AML-193 (cell line): ENCODE measurements around the gene HNF1B.

Experiments
- DNase-seq, 2 experiments: peaks; one replicate each; lab custom pipeline; 2025; lab: John Stamatoyannopoulos, UW

Gene HNF1B

GRCh38 chr17:37761059-37761458 lies 16.2 kb upstream of the HNF1B start:
- peak; percentile 45 to 58 for DNase-seq

- DNase-seq = no peak
Observed at GRCh38 chr17:37759014-37759637, 14.3 kb upstream of the HNF1B start.

GRCh38 chr17:37756051-37756450 lies 11.2 kb upstream of the HNF1B start:
- no peak for DNase-seq

DNA sequence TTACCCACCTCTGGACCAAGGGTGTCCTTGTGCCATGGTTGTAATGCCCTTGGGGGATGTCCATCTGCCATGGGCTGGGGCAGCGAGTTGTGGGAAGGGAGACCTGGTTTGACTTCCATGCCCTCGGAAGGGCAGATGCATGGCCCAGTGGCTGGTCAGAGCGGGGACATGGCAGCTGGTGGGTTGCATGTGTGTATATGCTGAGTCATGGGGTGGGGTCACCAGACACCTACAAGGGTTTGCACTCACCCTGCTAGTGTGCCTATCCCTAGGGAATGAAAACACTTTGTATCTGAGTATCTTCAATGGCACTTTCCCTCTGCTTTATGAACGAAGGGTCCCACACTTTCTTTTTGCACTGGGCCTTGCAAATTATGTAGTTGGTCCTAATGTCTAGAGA lies 10.6 kb upstream of the HNF1B start:
- DNase-seq = no peak

- no peak for DNase-seq
Observed at GRCh38 chr17:37754363-37754762, 9.5 kb upstream of the HNF1B start.

DNA sequence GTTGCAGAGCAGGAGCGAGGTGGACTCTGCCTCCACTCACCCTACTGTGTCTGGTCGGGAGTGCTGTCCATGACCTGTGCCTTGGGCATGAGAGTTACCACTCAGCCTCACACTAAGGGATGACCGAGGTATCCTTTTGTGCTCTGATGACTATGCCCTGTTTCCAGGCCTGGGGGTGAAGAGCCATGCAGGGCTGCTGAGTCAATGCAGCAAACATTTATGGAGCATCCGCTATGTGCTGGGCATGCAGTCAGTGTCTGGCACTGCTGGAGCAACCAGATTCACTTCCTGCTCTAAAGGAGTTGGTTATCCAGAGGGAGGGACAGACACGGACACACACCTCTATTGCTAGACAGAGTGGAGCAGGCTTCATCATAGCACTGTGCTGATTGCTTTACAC lies 7.6 kb upstream of the HNF1B start:
- DNase-seq = no peak

DNA sequence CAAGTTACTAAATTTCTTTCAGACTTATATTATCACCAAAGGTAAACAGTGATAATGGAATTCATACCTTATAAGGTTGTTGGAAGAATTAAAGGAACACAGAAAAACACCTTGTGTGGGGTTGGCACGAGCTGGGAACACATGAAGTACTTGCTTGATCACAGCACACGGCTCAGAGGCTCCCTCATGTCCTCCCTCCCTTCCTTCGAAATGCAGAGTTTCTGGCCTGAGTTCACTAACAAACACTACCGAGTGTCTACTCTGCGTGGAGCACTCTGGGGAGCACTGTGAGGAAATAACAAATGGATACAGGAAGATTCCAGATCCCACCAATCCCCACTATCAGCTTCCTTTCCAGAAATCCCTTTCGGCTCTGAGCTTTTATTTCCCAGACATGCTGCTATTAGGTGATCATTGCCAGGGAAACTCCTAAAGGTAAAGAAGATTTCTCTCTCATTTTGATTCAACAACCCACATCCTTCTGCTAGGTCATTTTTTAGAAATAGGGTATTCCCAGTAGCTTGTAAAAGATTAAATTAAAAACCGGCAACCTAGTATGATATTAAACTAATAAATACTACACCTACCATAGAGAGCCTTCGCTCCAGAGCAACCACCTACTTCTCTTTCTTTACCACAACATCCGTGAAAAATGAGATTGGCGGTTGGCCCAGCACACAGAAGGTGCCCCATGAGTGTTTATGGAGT lies 6.1 kb upstream of the HNF1B start:
- no peak for DNase-seq

GRCh38 chr17:37750292-37750691 lies 5.4 kb upstream of the HNF1B start:
- DNase-seq = no peak

- DNase-seq = no peak
Observed at GRCh38 chr17:37747222-37747621, 2.4 kb upstream of the HNF1B start.

GRCh38 chr17:37746617-37747016 lies 1.8 kb upstream of the HNF1B start:
- no peak for DNase-seq

GRCh38 chr17:37745801-37746426 lies 1.1 kb upstream of the HNF1B start:
- no peak for DNase-seq

DNA sequence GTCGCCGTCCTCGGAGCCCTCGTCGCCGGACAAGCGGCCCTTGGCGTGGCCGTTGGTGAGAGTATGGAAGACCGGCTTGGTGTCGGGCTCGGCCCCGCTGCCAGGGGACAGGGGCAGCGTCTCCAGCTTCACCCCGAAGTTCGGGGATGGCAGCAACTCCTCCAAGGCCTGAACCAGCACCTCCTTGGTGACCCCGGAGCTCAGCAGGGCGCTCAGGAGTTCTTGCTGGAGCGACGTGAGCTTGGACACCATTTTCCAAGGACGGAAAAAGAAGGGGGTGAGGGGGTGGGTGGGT lies 279 bp downstream of the HNF1B start:
- DNase-seq = no peak

DNA sequence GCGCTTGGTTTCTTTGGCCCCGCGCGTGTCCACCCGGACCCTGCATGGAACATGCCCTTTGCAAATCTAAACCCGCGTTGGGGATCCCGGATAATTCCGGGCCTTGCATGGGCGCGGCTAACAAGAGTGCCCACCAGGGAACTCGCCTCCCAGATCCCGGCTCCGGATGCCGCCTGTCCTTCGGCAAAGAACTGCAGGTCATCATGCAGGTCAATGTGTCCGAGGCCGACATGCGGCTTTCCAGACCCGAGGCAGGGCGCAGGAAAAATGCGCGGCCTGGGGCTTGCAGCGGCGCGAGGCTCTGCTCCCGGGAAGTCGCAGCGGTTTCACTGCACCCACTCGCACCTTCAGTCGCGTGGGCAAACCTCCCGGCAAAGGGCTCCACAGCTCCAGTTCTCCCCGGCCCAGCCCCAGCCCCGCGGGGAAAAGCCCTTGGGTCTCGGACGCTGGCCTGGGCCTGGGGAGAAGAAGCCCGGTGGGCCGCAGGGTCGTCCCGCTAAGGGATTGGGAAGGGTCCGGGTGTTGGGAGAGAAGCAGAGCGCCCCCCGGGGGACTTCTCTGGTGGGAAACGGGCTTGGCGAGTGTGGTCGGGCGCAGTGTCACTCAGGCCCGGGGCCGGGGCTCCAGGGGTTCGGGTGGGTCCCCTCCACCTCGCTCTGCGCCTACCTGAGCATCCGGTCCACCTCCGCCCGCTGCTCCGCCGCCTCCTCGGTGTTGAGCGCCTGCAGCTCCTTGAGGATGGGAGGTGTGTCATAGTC lies 805 bp downstream of the HNF1B start:
- no peak for DNase-seq

DNA sequence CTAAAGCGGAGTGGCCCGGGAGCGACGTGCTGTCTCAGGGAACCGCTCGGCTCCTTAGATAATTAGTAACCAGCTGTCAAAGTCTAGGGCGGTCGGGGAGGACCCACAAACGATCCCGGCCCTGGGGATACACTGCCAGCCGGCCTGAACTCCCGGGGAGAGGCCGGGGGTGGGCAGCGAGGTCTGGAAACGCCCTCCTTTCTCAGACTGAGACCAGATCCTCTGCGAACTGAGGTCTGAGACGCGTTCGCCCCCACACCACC lies 1.3 kb downstream of the HNF1B start:
- DNase-seq = no peak

DNA sequence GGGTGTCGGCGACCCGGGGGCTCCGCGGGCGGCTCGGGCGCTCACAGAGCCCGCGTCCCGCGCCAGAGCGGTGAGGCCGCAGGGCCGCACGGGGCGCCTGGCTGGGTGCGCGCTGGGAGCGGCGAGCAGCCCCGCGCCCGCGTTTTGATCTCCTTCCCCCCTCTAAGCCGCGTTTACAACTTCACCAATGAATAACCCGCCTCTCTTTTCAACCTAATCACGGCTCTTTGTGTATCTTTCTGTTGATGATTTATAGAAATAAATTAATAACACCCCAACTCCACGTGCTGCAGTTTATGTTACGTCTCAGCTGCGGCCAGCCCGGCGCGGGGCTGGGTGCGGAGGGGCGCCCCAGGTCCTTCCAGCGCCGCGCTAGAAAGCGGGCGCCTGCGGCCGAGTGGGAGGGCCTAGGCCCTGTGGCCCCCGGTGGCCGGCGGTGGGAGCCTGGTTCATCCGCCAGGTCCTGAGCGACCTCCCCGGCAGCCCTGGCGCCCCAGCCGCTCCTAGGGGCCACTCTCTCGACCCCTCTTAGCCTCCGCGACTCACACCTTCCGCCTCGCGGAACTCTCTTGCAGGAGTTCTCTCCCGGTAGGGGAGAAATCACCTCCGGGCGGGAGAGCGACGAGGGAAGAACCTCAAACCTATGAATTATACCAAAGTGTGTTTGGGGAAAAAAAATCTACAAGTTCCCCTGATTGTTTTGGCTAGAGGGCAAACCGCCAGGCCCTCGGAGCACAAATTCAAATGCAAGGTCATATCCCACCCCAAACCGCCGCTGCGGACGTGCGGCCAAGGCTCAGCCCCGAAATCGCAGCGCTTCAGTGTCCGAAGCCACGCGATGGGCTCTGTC lies 1.9 kb downstream of the HNF1B start:
- DNase-seq = no peak

- DNase-seq = no peak
Observed at GRCh38 chr17:37742116-37742761, 2.6 kb downstream of the HNF1B start.

GRCh38 chr17:37741341-37742115 lies 3.3 kb downstream of the HNF1B start:
- no peak for DNase-seq

DNA sequence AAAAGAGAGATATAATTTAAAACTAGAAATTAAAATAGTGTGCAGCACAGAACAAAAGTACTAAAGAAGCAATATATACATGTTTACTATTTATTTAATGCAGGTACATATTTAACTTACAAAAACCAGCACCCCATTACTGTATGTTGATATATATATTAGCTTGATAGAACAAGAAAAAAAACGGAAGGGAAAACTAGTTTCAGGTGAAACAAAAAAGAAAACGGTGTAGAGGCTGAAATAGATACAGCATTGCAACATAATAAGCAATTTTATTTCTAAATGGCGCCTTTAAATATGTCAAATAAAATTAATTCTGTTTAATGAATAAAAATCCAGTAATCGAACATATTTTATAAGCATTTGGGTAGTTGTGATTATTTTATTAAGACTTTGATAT lies 3.9 kb downstream of the HNF1B start:
- no peak for DNase-seq

DNA sequence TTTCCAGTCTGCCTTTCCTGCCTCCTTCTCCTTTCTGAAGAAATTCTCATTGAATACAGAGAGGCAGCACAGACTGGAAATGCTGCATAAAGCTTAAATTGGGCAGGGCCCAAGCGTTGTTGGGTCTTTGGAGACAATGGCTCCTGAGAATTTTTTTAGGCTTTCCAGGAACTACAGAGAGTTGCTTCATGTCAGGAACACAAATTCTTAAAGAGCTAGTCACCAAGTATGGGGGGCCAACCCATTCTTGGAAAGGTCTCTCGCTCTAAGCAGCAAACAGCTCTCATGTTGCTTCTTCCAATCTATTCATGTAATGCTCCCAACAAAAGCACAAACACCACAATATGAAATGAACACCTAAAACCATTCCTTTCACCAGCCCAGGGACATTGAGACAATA lies 6.9 kb downstream of the HNF1B start:
- no peak for DNase-seq

DNA sequence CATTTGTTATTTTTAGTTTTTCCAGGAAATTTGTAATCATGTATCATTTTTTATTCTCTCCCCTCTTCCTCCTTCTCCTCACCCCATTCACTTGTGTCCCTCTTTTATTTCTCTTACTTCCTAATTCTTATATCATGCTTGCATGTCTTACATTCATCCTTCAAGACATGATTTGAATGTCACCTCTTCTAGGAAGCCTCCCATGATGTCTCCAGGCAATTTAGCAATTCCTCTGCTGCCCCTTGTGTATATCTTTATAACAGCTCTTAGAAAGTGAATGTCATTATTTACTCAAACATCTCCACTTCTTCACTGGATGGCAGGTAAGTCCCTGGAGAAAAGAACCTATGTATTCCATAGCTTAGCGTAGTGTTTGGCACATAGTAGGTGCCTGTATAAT lies 7.8 kb downstream of the HNF1B start:
- peak in 1 of 2 experiments; percentile 15 for DNase-seq

GRCh38 chr17:37736428-37736827 lies 8.4 kb downstream of the HNF1B start:
- DNase-seq = no peak
